ENCODE data around the gene GNMT. TPM values are rescaled to one million over a fixed set of nuclear protein-coding genes. Genes with fewer than 3 reads are reported as not detected.

The GNMT gene
- total and polyA plus RNA-seq, 2 of the 8 experiments (the other 6 are each of a cell fraction or from before 2014, with no cell fraction given) = 1.8 to 3.4 TPM

DNA sequence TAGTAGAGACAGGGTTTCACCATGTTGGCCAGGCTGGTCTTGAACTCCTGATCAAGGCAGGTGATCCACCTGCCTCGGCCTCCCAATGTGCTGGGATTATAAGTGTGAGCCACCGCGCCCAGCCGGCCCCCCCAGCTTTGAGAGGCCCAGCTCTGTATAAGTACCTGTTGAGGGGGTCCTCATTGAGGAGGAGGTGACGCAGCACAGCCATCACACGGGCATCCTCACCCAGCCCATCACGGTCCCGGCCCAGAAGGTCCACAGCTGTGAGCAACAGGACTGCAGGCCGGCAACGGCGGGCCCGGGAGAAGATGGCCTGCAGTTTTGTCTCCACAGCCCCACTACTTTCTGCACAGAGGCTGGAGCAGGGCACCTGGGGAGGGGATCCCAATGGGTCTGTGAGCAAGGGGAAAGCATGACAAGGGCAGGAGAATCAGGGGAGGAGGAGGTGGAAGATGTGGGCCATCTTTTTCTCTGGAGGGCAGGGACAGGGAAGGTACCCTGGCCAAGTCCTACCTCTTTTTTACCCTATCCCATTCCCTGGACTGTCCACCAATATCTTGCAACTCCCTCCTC is 7.7 kb downstream of the GNMT start:
- H2BK15ac ChIP-seq (ENCODE audit: low read length) = no peak overlapping the region
- H4K5ac ChIP-seq (ENCODE audit: insufficient read length, low read depth, low read length) = no peak overlapping the region
- ChIA-PET POLR2A (ENCODE audit: partially characterized antibody) (interaction anchor here (1.6 to 1.7 kb wide), 2 partner anchors 11 to 16 kb away, joined by 3 to 7 read pairs; partner anchors contain the start of genes PEX6 and PPP2R5D), CTCF (ENCODE audit: partially characterized antibody) (interaction anchor here (0.7 to 4.2 kb wide), 4 partner anchors 31 to 67 kb away, joined by 3 to 11 read pairs (median 3); no protein-coding TSS in a partner anchor)
- no peak overlapping the region for H3K27ac ChIP-seq (ENCODE audit: low read depth, low read length)
- no peak overlapping the region for H3K14ac ChIP-seq (ENCODE audit: insufficient read length)
- no peak overlapping the region for H3K4ac ChIP-seq (replicated peaks; ENCODE audit: insufficient read length, low read depth, low read length)
- no peaks in the 10 kb centered on the region for H3K23me2 ChIP-seq (ENCODE audit: low read depth, low read length)
- no peak overlapping the region for H3K18ac ChIP-seq (ENCODE audit: extremely low read depth, low read length)
- no peak overlapping the region for H3K4me3 ChIP-seq (ENCODE audit: extremely low read depth in 1 of 4, insufficient read depth in 2 of 4, low read depth in 3 of 4, low read length in 4 of 4)
- peaks cover 0 to 2% (median 0%) of the 10 kb centered on the region in 4 experiments; a peak in 1 of 8 replicates for H3K36me3 ChIP-seq (ENCODE audit: control insufficient read depth in 2 of 4, insufficient read depth in 4 of 4, low read length in 3 of 4)
- no peak for FAIRE-seq
- H3K79me1 ChIP-seq (ENCODE audit: low read depth, low read length) = no peaks in the 10 kb centered on the region; the same call in 1 of the 2 replicates
- no peaks in the 10 kb centered on the region for H3K9me3 ChIP-seq (ENCODE audit: insufficient read depth in 2 of 2, low read depth in 1 of 2, low read length in 1 of 2)
- H3K4me1 ChIP-seq (replicated peaks in 1 of 4; ENCODE audit: control insufficient read depth in 3 of 4, insufficient read depth in 4 of 4, low read length in 3 of 4) = peaks cover 0 to 10% (median 4%) of the 10 kb centered on the region in 4 experiments; a peak in 5 of 7 replicates
- H2AK5ac ChIP-seq (ENCODE audit: low read depth, low read length) = no peak overlapping the region
- no peak overlapping the region for H2AFZ ChIP-seq (ENCODE audit: low read length)
- no peaks in the 10 kb centered on the region for H3K79me2 ChIP-seq (ENCODE audit: control insufficient read depth in 1 of 2, insufficient read depth in 2 of 2, low read length in 2 of 2)
- no peak overlapping the region for H2BK120ac ChIP-seq (replicated peaks; ENCODE audit: low read depth, low read length)
- no peak overlapping the region for H4K8ac ChIP-seq (ENCODE audit: extremely low read depth, insufficient read depth, low read length)
- WGBS, 2 experiments (ENCODE audit: extremely low coverage in 1 of 2, insufficient coverage in 1 of 2, insufficient read length in 1 of 2, insufficient replicate concordance in 2 of 2, low coverage in 1 of 2, low lambda C conversion rate in 2 of 2, missing lambda C conversion rate in 1 of 2) = 89% methylated on average over 12 of the region's 12 CpGs; no CpG with 5 or more reads in 1 of the 2 experiments
- no peaks in the 10 kb centered on the region for H3K27me3 ChIP-seq (replicated peaks in 1 of 4; ENCODE audit: control insufficient read depth in 3 of 4, extremely low read depth in 1 of 4, insufficient read depth in 3 of 4, low read length in 3 of 4)
- DNase-seq (ENCODE audit: low read depth in 1 of 2, low spot score in 2 of 2) = no peak
- H2BK5ac ChIP-seq (ENCODE audit: low read depth, low read length) = no peak overlapping the region
- H4K91ac ChIP-seq (replicated peaks; ENCODE audit: insufficient read length, low read length) = no peak overlapping the region
- peaks cover 0 to 2% of the 10 kb centered on the region in 2 experiments for H4K20me1 ChIP-seq (replicated peaks in 1 of 2; ENCODE audit: control insufficient read depth in 1 of 2, insufficient read depth in 2 of 2, low read length in 2 of 2)
- H3K23ac ChIP-seq (ENCODE audit: insufficient read length) = no peak overlapping the region
- H2BK12ac ChIP-seq (ENCODE audit: low read depth, low read length) = no peak overlapping the region
- H3K56ac ChIP-seq (replicated peaks; ENCODE audit: insufficient read length, low read depth, low read length) = no peak overlapping the region
- no peak overlapping the region for H2BK20ac ChIP-seq (ENCODE audit: low read length)
- H3K4me2 ChIP-seq (ENCODE audit: insufficient read depth in 1 of 2, low read depth in 2 of 2, low read length in 2 of 2) = no peak overlapping the region
- no peak overlapping the region for H3K9ac ChIP-seq (replicated peaks in 1 of 4; ENCODE audit: extremely low read depth in 1 of 4, low read depth in 3 of 4, low read length in 3 of 4)
- TF ChIP-seq EP300 (IDR thresholded peaks at IDR 0.05; ENCODE audit: borderline replicate concordance in 1 of 2, low read depth in 2 of 2, low read length in 2 of 2) (no peak), RXRA (IDR thresholded peaks at IDR 0.05; ENCODE audit: insufficient read depth, low read depth, low read length) (no peak), JUN (IDR thresholded peaks at IDR 0.05; ENCODE audit: low read depth, low read length) (no peak), SUZ12 (IDR thresholded peaks at IDR 0.05; ENCODE audit: low read length) (no peak), GTF2F1 (IDR thresholded peaks at IDR 0.05; ENCODE audit: borderline replicate concordance, low read depth, low read length) (no peak), POU5F1 (IDR thresholded peaks at IDR 0.05; ENCODE audit: low read depth, low read length) (no peak), ZNF274 (IDR thresholded peaks at IDR 0.05; ENCODE audit: borderline replicate concordance, extremely low read depth, low read length) (no peak), NANOG (IDR thresholded peaks at IDR 0.05; ENCODE audit: insufficient read depth, low read depth, low read length, poor library complexity, severe bottlenecking) (no peak), TBP (IDR thresholded peaks at IDR 0.05; ENCODE audit: low read depth, low read length) (no peak), RNF2 (IDR thresholded peaks at IDR 0.05; ENCODE audit: borderline replicate concordance, low read depth, low read length, missing control alignments, poor library complexity, severe bottlenecking) (no peak), TCF12 (IDR thresholded peaks at IDR 0.05; ENCODE audit: low read depth, low read length) (no peak)
- TF ChIP-seq, protein P1, sequence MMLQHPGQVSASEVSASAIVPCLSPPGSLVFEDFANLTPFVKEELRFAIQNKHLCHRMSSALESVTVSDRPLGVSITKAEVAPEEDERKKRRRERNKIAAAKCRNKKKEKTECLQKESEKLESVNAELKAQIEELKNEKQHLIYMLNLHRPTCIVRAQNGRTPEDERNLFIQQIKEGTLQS (IDR thresholded peaks at IDR 0.05; ENCODE audit: insufficient read depth, low read depth, low read length) = no peak

Measured in H1 (cell line).